ENCODE measurements around the gene NUDT7. TPM values are rescaled to one million over a fixed set of nuclear protein-coding genes. Genes with fewer than 3 reads are reported as not detected.

The NUDT7 gene
- polyA plus RNA-seq, 3 donors = 11.8 to 14.3 (median 12.4) TPM

DNA sequence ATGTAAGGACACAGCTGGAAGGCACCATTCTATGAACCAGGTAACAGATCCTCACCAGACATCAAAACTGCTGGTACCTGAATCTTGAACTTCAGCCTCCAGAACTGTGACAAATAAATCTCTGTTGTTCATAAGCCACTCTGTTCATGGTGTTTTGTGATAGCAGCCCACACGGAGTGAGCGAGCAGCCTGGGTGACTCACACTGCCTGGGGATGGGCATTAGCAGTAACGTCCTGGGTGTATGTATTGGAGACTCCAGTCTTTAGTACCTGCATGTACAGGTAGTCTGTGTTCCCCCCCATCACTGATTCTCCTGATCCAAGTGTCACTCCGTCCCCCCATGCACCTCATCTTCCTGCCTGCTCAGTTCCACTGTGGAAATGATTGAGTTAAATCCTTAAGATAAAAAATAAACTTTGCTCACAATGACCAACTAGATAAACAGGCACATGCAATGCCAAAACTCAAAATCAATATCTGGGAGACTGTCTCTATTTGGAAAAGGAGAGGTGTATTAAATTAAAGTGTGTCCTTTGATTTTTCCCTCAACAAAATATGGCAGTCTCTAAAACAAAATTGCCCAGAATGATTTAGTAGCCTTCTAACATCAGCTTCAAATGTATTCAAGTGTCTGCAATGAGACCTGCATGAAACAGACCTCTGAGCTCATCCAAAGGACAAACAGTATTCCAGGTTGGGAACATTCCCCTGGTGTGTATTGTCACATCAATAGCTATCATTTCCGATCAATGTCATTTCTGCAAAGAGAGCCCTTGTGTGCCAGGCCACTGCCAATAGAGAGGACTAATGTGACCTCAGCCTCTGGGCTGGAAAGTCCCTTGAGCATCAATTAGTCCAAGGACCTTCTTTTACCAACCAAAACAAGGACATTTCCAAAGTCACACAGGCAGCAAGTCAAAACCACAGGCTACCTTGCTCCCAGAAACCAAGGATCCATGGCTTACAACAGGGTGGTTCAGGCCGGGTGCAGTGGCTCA, 53.9 kb downstream of the NUDT7 start:
- DNase-seq = no peak

DNA sequence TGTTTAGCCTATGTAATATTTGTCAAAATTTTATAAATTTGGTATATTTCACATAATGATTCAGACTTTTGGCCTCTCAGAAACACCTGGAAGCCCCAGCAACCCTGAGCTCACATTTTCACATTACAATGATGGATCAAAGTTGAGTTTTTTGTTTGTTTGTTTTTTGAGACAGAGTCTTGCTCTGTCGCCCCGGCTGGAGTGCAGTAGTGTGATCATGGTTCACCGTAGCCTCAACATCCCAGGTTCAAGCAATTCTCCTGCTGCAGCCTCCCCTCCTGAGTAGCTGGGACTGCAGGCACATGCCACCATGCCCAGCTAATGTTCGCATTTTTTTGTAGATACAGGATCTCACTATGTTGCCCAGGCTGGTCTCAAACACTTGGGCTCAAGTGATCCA, 55.4 kb downstream of the NUDT7 start:
- DNase-seq = no peak

DNA sequence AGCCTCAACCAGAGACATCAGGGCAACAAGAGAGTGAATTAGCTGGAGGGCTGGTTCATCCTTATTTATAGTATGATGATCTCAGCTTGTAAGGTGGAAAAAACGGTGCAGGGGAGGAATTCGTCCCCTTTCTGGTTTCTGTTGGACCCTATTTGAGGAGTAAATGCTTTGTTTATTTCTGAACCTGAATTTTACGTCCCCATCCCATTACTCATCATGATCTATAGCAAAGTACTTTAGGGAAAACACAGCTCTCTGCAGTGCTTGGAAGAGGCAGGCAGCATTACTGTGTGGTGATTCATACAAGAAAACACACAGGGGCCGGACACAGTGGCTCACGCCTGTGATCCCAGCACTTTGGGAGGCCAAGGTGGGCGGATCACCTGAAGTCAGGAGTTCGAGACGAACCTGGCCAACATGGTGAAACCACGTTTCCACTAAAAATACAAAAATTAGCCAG, 58.1 kb downstream of the NUDT7 start:
- no peak for DNase-seq

DNA sequence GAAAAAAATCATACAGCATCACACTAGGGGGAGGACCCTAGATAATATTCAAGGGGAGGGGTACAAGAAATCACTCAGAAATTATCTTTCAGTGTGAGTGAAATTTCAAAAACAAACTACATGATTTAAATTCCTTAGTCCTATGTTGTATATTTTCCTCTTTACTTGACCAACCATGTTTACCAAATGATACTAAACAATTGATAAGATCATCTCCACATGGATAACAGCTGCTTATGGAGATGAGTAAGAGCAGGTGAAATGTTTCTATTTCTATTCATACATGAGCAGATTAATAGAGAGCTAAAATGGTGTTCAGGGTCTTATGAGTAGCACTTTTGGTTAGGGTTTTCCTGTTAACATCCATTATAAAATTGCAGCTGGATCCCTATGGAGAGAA, 58.8 kb downstream of the NUDT7 start:
- no peak for DNase-seq

DNA sequence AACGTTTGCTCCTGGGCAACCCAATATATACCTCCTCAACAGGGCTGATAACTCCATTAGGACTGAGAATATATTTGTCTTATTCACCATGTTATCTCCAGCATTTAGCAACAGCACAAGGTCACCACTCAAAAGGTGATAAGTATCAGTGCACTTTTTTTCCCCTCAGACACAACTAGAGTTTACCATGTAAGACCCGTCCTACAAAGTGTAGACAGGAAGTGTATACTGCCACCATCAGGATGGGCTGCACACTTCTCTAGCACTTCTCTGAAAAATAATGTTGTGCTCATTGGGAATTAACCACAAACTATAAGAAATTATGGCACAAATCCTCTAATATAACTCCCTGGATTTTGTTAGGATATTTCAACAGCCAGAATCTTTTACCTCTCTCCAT, 60.4 kb downstream of the NUDT7 start:
- no peak for DNase-seq

DNA sequence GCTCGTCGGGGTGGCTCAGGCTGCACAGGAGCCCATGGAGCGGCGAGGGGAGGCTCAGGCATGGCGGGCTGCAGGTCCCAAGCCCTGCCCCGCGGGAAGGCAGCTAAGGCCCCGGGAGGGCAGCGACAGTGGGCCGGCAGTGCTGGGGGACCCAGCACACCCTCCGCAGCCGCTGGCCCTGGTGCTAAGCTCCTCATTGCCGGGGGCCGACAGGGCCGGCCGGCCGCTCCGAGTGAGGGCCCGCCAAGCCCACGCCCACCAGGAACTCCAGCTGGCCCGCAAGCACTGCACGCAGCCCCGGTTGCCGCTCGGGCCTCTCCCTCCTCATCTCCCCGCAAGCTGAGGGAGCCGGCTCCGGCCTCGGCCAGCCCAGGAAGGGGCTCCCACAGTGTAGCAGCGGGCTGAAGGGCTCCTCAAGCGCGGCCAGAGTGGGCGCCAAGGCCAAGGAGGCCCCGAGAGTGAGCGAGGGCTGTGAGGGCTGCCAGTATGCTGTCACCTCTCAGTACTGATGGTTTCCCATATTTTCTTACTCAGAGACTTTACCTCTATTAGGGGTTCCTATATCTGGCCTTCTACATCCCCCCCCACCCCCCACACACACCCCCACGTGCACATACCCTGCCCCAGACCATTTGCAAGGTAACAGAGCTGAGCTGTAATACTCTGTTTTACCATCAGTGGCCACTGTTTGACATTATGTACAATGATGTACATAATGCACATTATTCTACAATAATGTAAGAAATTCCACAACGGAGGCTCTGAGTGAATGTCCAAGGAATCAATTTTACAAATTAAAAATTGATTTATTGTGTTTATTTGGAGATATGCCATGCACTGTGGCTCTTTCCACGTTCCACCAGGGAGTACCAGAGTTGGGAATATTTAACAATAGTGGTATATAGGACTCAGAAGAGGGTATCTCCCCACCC, 62.4 kb downstream of the NUDT7 start:
- DNase-seq = no peak

DNA sequence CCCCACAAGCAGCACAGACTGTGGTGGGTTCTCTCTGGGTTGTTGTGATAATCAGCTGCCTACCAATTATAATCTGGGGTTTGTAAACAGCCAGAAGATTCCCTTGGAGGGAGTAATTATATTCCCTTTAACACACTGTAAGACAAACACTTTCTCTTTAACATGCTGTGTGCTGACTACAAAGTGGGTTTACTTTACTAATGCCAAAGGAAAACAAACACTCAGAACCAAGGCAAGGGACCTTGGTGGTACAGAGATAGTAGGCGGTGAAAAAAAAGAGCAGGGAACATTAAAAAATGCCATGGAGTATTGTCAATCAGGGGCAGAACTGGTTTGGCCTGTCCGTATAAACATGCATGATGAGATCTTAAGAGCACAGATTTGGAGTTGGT, 63.1 kb downstream of the NUDT7 start:
- no peak for DNase-seq

DNA sequence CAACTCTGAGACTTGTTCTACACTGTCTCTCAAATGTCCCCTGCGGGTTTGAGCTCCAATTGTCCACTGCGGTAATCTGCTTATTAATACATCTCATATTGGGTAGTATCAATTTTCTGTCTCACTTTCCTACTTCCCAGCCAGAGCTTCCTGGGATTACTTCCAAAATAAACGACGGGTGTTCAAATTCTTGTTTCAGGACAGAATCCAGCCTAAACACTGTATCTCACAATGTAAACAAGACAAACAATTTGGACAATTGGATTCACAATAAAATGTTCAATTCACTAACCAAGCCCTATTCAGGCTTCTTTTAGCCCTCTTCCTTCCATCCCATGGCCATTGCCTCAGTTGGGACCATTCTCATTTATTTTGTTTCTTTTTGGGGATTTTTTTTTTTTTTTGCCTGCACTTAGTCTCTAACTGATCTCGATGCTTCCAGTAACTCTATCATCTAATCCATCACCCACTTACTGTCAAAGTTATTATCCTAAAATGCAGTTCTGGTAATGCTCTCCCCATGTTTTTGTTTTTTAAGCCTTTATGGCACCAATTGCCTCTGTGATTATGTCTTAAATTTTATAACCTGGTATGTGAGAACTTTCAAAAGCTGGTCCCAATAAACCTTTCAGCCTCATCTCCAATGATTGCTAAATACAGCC, 64.0 kb downstream of the NUDT7 start:
- no peak for DNase-seq

DNA sequence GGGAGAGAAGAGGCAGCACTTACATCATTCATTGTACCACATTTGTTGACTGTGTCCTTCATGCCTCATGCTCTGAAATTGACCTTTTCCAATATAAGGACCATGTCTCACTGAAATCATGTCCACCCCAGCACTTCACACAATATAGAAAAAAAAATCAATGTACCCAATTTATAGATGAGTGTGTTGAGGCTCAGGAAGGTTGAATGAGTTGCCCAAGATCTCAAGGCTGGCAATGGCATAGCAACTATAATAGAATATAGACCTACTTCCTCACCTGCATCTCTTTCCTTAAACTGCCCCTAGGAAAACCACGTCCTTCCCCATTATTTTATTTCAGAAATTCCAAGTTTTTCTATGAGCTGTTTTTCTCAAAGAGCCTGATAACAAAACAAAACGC, 65.1 kb downstream of the NUDT7 start:
- no peak for DNase-seq

DNA sequence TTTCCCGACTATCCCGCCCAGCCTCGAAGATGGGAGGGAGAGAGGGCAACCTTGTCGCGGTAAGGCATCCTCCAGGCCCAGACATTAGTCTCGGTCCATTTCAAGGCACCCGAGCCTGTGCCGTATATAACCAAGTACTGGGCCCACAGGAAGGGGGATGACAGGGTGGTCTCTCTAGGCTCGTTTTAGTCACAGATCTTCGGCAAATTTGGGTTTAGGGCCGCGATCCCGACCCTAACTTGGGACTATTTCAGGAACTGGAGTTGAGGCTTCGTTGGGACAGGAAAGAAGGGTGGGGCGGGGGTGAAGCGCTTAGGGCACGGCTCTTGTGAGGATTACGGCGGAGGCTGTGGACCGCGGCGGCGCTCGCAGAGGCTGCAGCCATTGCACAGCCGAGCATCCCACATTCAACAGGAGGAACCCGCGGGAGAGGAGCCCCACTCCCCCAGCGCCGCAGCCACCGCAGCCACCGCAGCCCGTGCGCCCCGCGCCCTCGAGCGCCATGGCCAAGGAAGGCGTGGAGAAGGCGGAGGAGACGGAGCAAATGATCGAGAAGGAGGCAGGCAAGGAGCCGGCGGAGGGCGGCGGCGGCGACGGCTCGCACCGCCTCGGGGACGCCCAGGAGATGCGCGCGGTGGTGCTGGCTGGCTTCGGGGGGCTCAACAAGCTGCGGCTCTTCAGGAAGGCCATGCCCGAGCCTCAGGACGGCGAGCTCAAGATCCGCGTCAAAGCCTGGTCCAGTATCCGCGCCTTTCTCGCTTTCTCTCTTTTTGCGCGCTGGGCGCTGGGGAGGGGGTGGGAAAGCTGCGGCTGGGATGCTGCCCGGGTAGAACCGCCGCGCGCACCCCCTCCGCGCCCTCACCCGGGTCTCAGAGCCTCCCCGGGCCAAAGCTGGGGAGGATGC, 66.1 kb downstream of the NUDT7 start, which contains the start of gene VAT1L:
VAT1L (plus strand) TSS at position 384 of the 904 bp plus-strand sequence; CDS start at position 503, 119 bp downstream.
- DNase-seq = peak; percentile 58

DNA sequence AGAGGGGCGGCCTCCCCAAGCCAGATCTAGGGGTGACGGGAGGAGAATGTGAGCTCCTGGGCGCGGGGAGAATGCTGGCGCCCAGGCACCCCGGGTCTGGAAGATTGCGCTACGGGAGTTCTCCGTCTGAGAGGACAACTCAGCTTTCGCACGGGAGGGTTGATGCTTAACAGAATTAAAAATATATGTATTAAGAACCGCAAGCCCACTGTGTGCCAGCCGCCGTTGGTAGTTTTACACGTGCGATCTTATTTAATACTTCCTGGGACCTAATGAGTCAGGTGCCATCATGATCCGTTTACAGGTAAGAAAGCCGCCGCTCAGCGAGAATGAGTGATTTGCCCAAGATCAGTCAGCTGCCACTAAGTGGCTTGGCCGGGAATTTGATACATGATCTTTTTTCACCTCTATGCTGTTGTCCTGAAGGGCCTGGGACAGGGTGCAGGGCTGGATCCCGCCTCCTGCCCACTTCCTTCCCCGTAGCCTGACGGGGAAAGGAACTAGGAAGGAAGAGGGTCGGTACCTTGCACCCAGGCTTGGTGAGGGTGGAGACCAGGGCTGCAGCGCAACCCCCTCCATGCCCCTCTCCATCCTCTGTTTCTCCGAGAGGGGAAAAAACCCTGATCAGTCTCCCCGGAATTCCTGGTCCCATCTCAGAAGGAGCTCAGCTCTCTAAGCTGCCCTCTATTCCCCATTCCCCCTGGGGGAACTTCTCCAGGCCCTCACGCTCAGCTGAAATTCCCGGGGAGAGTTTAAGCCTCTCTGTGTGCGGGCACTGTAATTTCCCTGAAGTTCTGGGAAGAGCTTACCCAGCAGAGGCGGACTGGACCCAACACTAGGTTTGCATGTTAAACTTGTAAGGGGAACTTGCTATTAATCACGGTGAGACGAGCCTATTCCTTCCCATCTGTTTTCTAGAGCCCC, 67.0 kb downstream of the NUDT7 start:
- no peak for DNase-seq

DNA sequence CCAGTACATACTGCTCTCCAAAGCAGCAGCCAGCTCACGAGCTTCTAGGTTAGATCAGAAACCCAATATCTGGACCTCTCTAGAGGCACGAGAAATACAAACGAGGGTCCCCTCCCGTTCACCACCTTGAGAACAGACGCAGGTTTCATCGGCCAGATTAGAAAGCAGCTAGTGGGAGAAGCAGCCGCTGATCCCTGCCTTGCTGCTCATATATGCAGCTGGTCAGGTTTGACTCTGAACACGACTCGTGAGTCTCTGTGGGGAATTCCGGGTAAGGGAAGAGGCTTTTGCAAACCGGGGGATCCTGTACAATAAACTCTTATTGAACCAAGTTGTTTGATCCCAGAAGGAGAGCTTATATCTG, 67.7 kb downstream of the NUDT7 start:
- DNase-seq = no peak

DNA sequence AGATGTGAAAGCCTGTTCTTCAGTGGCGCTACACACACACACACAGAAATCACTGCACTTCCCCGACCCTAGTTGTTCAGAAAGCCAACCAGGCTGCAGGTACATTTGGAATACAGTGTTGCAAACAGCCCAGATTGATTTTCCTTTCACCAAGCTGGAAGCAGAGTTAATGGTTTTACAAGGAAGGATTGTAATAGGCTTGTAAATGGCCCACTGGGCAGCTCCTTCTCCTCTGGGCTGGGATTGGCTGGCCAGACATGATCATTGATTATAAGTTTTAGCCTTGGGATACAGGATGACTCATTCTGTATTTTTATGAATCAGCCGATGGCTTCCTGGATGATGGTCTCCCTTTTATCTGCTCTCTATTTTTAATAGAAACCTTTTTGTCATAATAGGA, 68.6 kb downstream of the NUDT7 start:
- no peak for DNase-seq

Other genes starting within 250 kb of the NUDT7 start
- gene VAT1L, start 66.0 kb downstream of the NUDT7 start, polyA plus RNA-seq (ENCODE audit: insufficient read length in 3 of 3) = 1 to 10 TPM; 3.4 to 6.4 (median 3.7) TPM

Data from renal pelvis (tissue), 4 donors.